ENCODE results near the gene TEAD2.

GRCh38 chr19:49374665-49375434 is 12.6 kb upstream of the TEAD2 start:
- TF ChIP-seq CTCF (IDR thresholded peaks at IDR 0.05) (no peak), ZNF219 (CRISPR knock-in tag; IDR thresholded peaks at IDR 0.05; ENCODE audit: borderline replicate concordance) (no peak), PRDM15 (CRISPR knock-in tag; IDR thresholded peaks at IDR 0.05) (no peak), USF2 (CRISPR knock-in tag; IDR thresholded peaks at IDR 0.05) (no peak), ZNF281 (CRISPR knock-in tag; IDR thresholded peaks at IDR 0.05) (no peak), MAX (CRISPR knock-in tag; IDR thresholded peaks at IDR 0.05) (no peak), ZNF416 (CRISPR knock-in tag; IDR thresholded peaks at IDR 0.05) (no peak), MLX (CRISPR knock-in tag; IDR thresholded peaks at IDR 0.05) (no peak), JAZF1 (CRISPR knock-in tag; IDR thresholded peaks at IDR 0.05) (no peak), PREB (CRISPR knock-in tag; IDR thresholded peaks at IDR 0.05; ENCODE audit: borderline replicate concordance) (no peak)

All from WTC11 (cell line).